ENCODE results near the gene NAT9.

The NAT9 gene

GRCh38 chr17:74759941-74760340, 16.2 kb downstream of the NAT9 start:
- no peak for DNase-seq

- no peak for DNase-seq
Observed at GRCh38 chr17:74759243-74759801, 16.8 kb downstream of the NAT9 start.

- DNase-seq, result peak; percentile 30
Observed at GRCh38 chr17:74758848-74759168, 17.3 kb downstream of the NAT9 start.

- DNase-seq, result no peak
Observed at GRCh38 chr17:74757931-74758847, 18.0 kb downstream of the NAT9 start.

GRCh38 chr17:74757502-74757901, 18.6 kb downstream of the NAT9 start:
- DNase-seq, result peak; percentile 41

GRCh38 chr17:74756891-74757290, 19.3 kb downstream of the NAT9 start:
- no peak for DNase-seq

- no peak for DNase-seq
Observed at GRCh38 chr17:74755533-74755932, 20.6 kb downstream of the NAT9 start.

- no peak for DNase-seq
Observed at GRCh38 chr17:74754832-74755231, 21.3 kb downstream of the NAT9 start.

- no peak for DNase-seq
Observed at GRCh38 chr17:74752822-74753401, 23.2 kb downstream of the NAT9 start.

- DNase-seq, result no peak
Observed at GRCh38 chr17:74752415-74752814, 23.7 kb downstream of the NAT9 start.

- no peak for DNase-seq
Observed at GRCh38 chr17:74750327-74751069, 25.6 kb downstream of the NAT9 start.

- no peak for DNase-seq
Observed at GRCh38 chr17:74750039-74750326, 26.2 kb downstream of the NAT9 start.

- peak; percentile 72 for DNase-seq
Observed at GRCh38 chr17:74749279-74750038, 26.7 kb downstream of the NAT9 start.

GRCh38 chr17:74748529-74749278, 27.4 kb downstream of the NAT9 start, which contains the start of gene NHERF1:
TSS of gene NHERF1 (plus strand) at chr17:74748628. CDS start at chr17:74748847, 219 bp downstream.
- DNase-seq, result peak; percentile 94

- DNase-seq, result no peak
Observed at GRCh38 chr17:74748279-74748528, 27.9 kb downstream of the NAT9 start.

- DNase-seq, result peak; percentile 45
Observed at GRCh38 chr17:74746922-74747321, 29.2 kb downstream of the NAT9 start.

GRCh38 chr17:74746376-74746775, 29.8 kb downstream of the NAT9 start:
- no peak for DNase-seq

GRCh38 chr17:74745548-74746177, 30.5 kb downstream of the NAT9 start:
- no peak for DNase-seq

GRCh38 chr17:74744714-74745547, 31.2 kb downstream of the NAT9 start:
- peak; percentile 66 for DNase-seq

- no peak for DNase-seq
Observed at GRCh38 chr17:74744349-74744713, 31.8 kb downstream of the NAT9 start.

GRCh38 chr17:74743755-74744154, 32.4 kb downstream of the NAT9 start:
- DNase-seq, result no peak
